B cell (primary cell): ENCODE measurements around the gene NEK8.

Source experiments
- EZH2 ChIP-seq: IDR thresholded peaks from 2 replicates; pipeline ENCODE4 v1.6.1; 2012; ENCODE audit warnings: borderline replicate concordance, low read depth, mild to moderate bottlenecking, moderate library complexity, low read length; ENCODE audit not compliant: insufficient read depth, poor library complexity, severe bottlenecking
- TF ChIP-seq, protein P1 (sequence below): fragments of 200-600 bp; IDR thresholded peaks from one replicate; pipeline ENCODE4 v1.8.0; 2022; ENCODE audit warnings: antibody characterized with exemption, mild to moderate bottlenecking

DNA sequence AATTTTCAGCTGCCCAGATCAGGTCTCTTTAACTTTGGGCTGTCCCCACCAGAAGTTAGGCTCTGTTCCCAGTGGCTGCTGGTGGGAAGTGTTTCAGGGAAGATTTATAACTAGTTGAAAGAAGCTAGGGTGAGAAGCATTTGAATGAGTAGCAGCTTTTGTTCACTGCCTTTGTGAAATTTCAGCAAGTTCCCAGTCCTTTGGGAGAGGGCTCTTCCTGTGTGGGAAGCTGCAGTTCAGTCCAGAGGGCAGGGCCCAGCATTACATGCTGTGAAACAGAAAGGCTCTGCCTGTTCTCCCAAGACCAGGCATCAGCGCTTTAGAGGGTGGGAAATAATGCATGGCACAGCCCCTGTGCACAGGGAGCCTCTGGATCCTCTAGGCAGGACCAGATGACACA lies 34.7 kb upstream of the NEK8 start:
- no peak for TF ChIP-seq EZH2
- TF ChIP-seq, protein P1, sequence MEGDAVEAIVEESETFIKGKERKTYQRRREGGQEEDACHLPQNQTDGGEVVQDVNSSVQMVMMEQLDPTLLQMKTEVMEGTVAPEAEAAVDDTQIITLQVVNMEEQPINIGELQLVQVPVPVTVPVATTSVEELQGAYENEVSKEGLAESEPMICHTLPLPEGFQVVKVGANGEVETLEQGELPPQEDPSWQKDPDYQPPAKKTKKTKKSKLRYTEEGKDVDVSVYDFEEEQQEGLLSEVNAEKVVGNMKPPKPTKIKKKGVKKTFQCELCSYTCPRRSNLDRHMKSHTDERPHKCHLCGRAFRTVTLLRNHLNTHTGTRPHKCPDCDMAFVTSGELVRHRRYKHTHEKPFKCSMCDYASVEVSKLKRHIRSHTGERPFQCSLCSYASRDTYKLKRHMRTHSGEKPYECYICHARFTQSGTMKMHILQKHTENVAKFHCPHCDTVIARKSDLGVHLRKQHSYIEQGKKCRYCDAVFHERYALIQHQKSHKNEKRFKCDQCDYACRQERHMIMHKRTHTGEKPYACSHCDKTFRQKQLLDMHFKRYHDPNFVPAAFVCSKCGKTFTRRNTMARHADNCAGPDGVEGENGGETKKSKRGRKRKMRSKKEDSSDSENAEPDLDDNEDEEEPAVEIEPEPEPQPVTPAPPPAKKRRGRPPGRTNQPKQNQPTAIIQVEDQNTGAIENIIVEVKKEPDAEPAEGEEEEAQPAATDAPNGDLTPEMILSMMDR = no peak
